ENCODE results near the gene ADNP.

- TF ChIP-seq POLR2AphosphoS5 (IDR thresholded peaks at IDR 0.05; ENCODE audit: borderline replicate concordance, low read depth, low read length) (no peak), EZH2 (IDR thresholded peaks at IDR 0.05) (no peak)
Observed at GRCh38 chr20:50953821-50954220, 22.6 kb upstream of the ADNP start.
